ENCODE data around the gene MCTP1. TPM values are rescaled to one million over a fixed set of nuclear protein-coding genes. Genes with fewer than 3 reads are reported as not detected.

The MCTP1 gene
- total RNA-seq, 4 donors from 2014 or later = 5.4 to 22.1 (median 5.8) TPM

DNA sequence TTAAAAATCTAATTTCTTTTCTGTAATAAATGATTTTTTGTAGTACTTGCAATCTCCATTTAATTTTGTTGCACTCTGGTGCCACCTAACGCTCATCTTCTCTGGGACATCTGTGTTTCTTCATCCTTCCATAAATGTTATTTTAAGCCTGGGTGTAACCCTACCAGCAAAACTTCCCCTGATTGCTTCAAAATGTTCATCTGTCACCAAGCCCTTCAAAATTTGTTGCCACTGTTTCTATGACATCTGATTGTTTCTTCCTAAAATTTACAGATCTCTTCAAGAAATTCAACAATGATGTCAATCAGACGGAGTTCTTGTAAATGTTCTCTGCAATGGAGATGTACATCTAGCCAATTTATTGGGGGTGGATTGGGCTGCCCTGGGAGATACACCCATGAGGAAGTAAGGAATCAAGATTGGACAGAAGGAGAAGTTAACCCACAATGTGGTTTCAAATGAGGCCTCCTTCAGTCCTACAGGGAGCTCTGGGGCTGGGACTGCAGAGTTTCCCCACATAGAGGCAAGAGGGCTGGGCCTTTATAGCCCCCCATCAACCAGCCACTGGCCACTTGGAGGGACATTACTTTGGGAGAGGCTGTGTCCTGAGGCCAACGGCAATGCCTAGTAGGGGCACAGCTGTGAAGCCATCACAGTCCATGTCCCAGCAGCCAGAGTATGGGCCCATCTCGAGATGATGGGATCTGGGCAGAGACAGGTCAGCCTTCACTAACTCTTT, 23.3 kb downstream of the MCTP1 start:
- no peak for ATAC-seq

DNA sequence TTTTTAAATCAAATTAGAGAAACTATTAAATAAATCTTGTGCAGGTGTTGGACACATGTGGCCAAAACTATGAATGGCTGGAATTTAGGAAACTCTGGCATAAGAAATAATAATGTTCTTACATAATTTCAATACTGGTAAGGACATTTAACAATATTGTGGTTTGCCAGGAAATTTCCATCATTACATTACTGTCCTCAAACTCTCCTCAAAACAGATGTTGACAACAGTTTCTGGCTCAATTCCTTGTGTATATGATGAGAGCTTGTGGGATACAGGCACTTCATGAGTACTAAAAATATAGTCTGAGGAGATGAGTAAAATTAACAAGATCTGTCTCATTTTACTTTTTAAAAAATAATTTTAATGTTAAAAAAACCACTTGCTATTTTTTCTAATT, 27.9 kb downstream of the MCTP1 start:
- DNase-seq (no peak), ATAC-seq (no peak)
- Histone ChIP-seq H3K27me3 (no peaks in the 10 kb centered on the region), H3K4me3 (no peak overlapping the region), H3K4me1 (no peaks in the 10 kb centered on the region), H3K9me3 (no peaks in the 10 kb centered on the region), H3K27ac (no peak overlapping the region), H3K36me3 (no peaks in the 10 kb centered on the region)
- in situ Hi-C loops (cut with MboI; ENCODE audit: low sequenced_read_pairs in 4 of 4) (loop anchor here in 1 of 4 donors (10.0 kb wide), 1 partner anchor 292 kb away; no protein-coding TSS in a partner anchor), intact Hi-C loops (cut with DNase I; ENCODE audit: low total_unique reads) (no loop called here)
- TF ChIP-seq POLR2A (IDR thresholded peaks at IDR 0.05) = no peak
- TF ChIP-seq, protein P1, sequence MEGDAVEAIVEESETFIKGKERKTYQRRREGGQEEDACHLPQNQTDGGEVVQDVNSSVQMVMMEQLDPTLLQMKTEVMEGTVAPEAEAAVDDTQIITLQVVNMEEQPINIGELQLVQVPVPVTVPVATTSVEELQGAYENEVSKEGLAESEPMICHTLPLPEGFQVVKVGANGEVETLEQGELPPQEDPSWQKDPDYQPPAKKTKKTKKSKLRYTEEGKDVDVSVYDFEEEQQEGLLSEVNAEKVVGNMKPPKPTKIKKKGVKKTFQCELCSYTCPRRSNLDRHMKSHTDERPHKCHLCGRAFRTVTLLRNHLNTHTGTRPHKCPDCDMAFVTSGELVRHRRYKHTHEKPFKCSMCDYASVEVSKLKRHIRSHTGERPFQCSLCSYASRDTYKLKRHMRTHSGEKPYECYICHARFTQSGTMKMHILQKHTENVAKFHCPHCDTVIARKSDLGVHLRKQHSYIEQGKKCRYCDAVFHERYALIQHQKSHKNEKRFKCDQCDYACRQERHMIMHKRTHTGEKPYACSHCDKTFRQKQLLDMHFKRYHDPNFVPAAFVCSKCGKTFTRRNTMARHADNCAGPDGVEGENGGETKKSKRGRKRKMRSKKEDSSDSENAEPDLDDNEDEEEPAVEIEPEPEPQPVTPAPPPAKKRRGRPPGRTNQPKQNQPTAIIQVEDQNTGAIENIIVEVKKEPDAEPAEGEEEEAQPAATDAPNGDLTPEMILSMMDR (IDR thresholded peaks at IDR 0.05 in 4 of 5, conservative IDR thresholded peaks at IDR 0.05 in 1 of 5) = no peak

More for the DNA sequence above, 23.3 kb downstream of the MCTP1 start:
- no peak for TF ChIP-seq POLR2A (IDR thresholded peaks at IDR 0.05)
- TF ChIP-seq, protein P1 (IDR thresholded peaks at IDR 0.05 in 4 of 5, conservative IDR thresholded peaks at IDR 0.05 in 1 of 5) = peak in 1 of 5 experiments; percentile 22
- intact Hi-C loops (cut with DNase I; ENCODE audit: low total_unique reads) (no loop called here), in situ Hi-C loops (cut with MboI; ENCODE audit: low sequenced_read_pairs in 4 of 4) (no loop called here)
- Histone ChIP-seq H3K9me3 (no peaks in the 10 kb centered on the region), H3K4me1 (no peaks in the 10 kb centered on the region), H3K27ac (no peak overlapping the region), H3K36me3 (no peaks in the 10 kb centered on the region), H3K27me3 (no peaks in the 10 kb centered on the region), H3K4me3 (no peak overlapping the region)
- DNase-seq = no peak

DNA sequence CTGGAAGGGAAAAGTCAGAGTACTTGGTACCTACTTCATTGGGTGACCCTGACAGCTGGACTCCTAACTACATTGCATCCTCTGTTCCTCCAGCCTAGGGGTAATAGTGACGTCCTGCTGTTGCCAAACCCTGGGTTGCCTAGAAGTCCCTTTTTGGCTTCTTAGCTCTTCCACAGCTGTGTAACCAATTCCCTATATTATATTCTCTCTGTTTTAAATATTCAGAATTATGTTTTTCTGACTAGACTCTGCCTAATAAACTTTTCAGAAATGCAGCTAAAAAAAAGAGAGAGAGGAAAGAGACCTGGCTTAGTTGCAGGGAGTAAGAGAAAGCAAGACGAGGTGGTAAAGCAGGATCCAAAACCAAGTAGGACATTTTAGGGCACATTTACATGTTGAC, 28.4 kb downstream of the MCTP1 start:
- ATAC-seq (no peak), DNase-seq (no peak)
- H3K4me3 ChIP-seq = no peak overlapping the region
- in situ Hi-C loops (cut with MboI; ENCODE audit: low sequenced_read_pairs in 4 of 4) (loop anchor here in 1 of 4 donors (10.0 kb wide), 1 partner anchor 292 kb away; no protein-coding TSS in a partner anchor), intact Hi-C loops (cut with DNase I; ENCODE audit: low total_unique reads) (no loop called here)
- TF ChIP-seq, protein P1 (IDR thresholded peaks at IDR 0.05 in 4 of 5, conservative IDR thresholded peaks at IDR 0.05 in 1 of 5) = no peak
- TF ChIP-seq POLR2A (IDR thresholded peaks at IDR 0.05) = no peak
- H3K27me3 ChIP-seq = no peaks in the 10 kb centered on the region
- H3K36me3 ChIP-seq = no peaks in the 10 kb centered on the region
- H3K27ac ChIP-seq = no peak overlapping the region
- H3K4me1 ChIP-seq = no peaks in the 10 kb centered on the region
- no peaks in the 10 kb centered on the region for H3K9me3 ChIP-seq

DNA sequence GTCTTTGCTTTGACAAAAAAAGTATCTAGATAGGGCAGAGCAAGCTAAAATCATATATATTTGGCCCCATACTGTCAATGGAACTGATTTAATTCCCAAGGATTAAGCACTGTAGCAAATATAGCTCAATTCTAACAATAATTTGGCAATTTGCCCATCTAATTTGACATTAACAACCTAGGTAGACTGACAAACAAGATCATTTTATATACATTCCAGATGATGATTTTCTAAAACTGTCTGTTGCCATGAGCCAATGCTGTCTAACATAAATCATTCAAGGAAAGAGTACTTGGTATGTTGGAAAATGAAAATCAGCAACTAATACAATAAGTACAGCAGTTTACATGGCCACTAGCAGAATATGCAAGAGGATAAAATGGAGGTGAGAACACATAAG, 32.1 kb downstream of the MCTP1 start:
- DNase-seq (no peak), ATAC-seq (no peak)
- no peaks in the 10 kb centered on the region for H3K27me3 ChIP-seq
- in situ Hi-C loops (cut with MboI; ENCODE audit: low sequenced_read_pairs in 4 of 4) (loop anchor here in 1 of 4 donors (10.0 kb wide), 1 partner anchor 288 kb away; no protein-coding TSS in a partner anchor), intact Hi-C loops (cut with DNase I; ENCODE audit: low total_unique reads) (no loop called here)
- no peaks in the 10 kb centered on the region for H3K36me3 ChIP-seq
- H3K27ac ChIP-seq = no peak overlapping the region
- no peaks in the 10 kb centered on the region for H3K4me1 ChIP-seq
- no peak for TF ChIP-seq POLR2A (IDR thresholded peaks at IDR 0.05)
- TF ChIP-seq, protein P1 (IDR thresholded peaks at IDR 0.05 in 4 of 5, conservative IDR thresholded peaks at IDR 0.05 in 1 of 5) = no peak
- H3K4me3 ChIP-seq = no peak overlapping the region
- H3K9me3 ChIP-seq = no peaks in the 10 kb centered on the region
